HEK293 (cell line): ENCODE results near the gene ABCA1.

Source experiments
- CTCF ChIA-PET: fragments of 350-600 bp; formaldehyde crosslinking; extraction: SDS; loops from one replicate; lab custom pipeline; 2021; ENCODE audit warnings: antibody characterized with exemption; lab: Yijun Ruan, JAX
- POLR2A ChIA-PET: fragments of 300-600 bp; formaldehyde crosslinking; extraction: SDS; loops from one replicate; lab custom pipeline; 2020; ENCODE audit warnings: antibody characterized with exemption, inconsistent platforms; lab: Yijun Ruan, JAX
- H3K27ac ChIP-seq: fragments of 200-500 bp; sonication (Bioruptor generic); 2 replicates; pipeline ENCODE4 v1.5.1; 2014; ENCODE audit warnings: low read depth, low read length, control low read depth, inconsistent platforms; ENCODE audit errors: extremely low read depth
- H3K36me3 ChIP-seq, 2 experiments: fragments of 200-500 bp in 1 of 2; sonication (Bioruptor generic) in 1 of 2; 1 replicate in 1 of 2; 2 replicates in 1 of 2; pipeline ENCODE4 v1.5.1; 2014 to 2017; ENCODE audit warnings: inconsistent platforms in 2 of 2, low read length in 2 of 2; ENCODE audit not compliant: control insufficient read depth in 2 of 2, insufficient read depth in 1 of 2
- H3K4me1 ChIP-seq: fragments of 200-500 bp; sonication (Bioruptor generic); 2 replicates; pipeline ENCODE4 v1.5.1; 2014; ENCODE audit warnings: mild to moderate bottlenecking, low read length, inconsistent platforms; ENCODE audit not compliant: control insufficient read depth, insufficient read depth
- H3K4me3 ChIP-seq: 2 replicates; pipeline ENCODE4 v1.5.1; 2011; ENCODE audit warnings: low read depth, mild to moderate bottlenecking, control low read depth, low read length, moderate library complexity
- H3K9me3 ChIP-seq: fragments of 200-500 bp; sonication (Bioruptor generic); 2 replicates; pipeline ENCODE4 v1.5.1; 2014; ENCODE audit warnings: low read depth, low read length, inconsistent platforms; ENCODE audit not compliant: control insufficient read depth, insufficient read depth
- HOXA7 ChIP-seq: sonication (generic); formaldehyde crosslinking; IDR thresholded peaks from 2 replicates; pipeline ENCODE4 v1.8.1; 2022; ENCODE audit warnings: missing genetic modification reagents, borderline replicate concordance
- KLF10 ChIP-seq: fragments of 450-650 bp; IDR thresholded peaks from 2 replicates; pipeline ENCODE4 v1.5.1; 2018; ENCODE audit warnings: missing biosample characterization, mild to moderate bottlenecking, missing genetic modification characterization
- KLF9 ChIP-seq: fragments of 450-650 bp; formaldehyde crosslinking; IDR thresholded peaks from 2 replicates; pipeline ENCODE4 v1.5.1; 2016; ENCODE audit warnings: missing biosample characterization, missing genetic modification characterization, low read depth
- SP2 ChIP-seq: fragments of 450-650 bp; formaldehyde crosslinking; IDR thresholded peaks from 2 replicates; pipeline ENCODE4 v1.5.1; 2016; ENCODE audit warnings: missing biosample characterization, missing genetic modification characterization
- SP7 ChIP-seq: fragments of 450-650 bp; formaldehyde crosslinking; IDR thresholded peaks from 2 replicates; pipeline ENCODE4 v1.5.1; 2016; ENCODE audit warnings: missing biosample characterization, missing genetic modification characterization
- ZEB2 ChIP-seq: fragments of 450-650 bp; formaldehyde crosslinking; IDR thresholded peaks from 2 replicates; pipeline ENCODE4 v1.5.1; 2016; ENCODE audit warnings: missing biosample characterization, missing genetic modification characterization
- ZNF132 ChIP-seq: fragments of 450-650 bp; formaldehyde crosslinking; IDR thresholded peaks from 2 replicates; pipeline ENCODE4 v1.5.1; 2017; ENCODE audit warnings: missing biosample characterization, missing genetic modification characterization, borderline replicate concordance
- ZNF140 ChIP-seq: fragments of 450-650 bp; formaldehyde crosslinking; IDR thresholded peaks from 2 replicates; pipeline ENCODE4 v1.5.1; 2016; ENCODE audit warnings: missing biosample characterization, missing genetic modification characterization
- ZNF2 ChIP-seq: fragments of 450-650 bp; formaldehyde crosslinking; IDR thresholded peaks from 2 replicates; pipeline ENCODE4 v1.5.1; 2016; ENCODE audit warnings: missing biosample characterization, missing genetic modification characterization
- ZNF202 ChIP-seq: fragments of 450-650 bp; formaldehyde crosslinking; IDR thresholded peaks from 2 replicates; pipeline ENCODE4 v1.5.1; 2016; ENCODE audit warnings: missing biosample characterization, missing genetic modification characterization, borderline replicate concordance
- ZNF214 ChIP-seq: fragments of 450-650 bp; formaldehyde crosslinking; IDR thresholded peaks from 2 replicates; pipeline ENCODE4 v1.5.1; 2017; ENCODE audit warnings: missing biosample characterization, mild to moderate bottlenecking, missing genetic modification characterization, borderline replicate concordance
- ZNF239 ChIP-seq: fragments of 450-650 bp; formaldehyde crosslinking; IDR thresholded peaks from 2 replicates; pipeline ENCODE4 v1.5.1; 2016; ENCODE audit warnings: missing biosample characterization, missing genetic modification characterization
- ZNF24 ChIP-seq: fragments of 450-650 bp; formaldehyde crosslinking; IDR thresholded peaks from 2 replicates; pipeline ENCODE4 v1.5.1; 2016; ENCODE audit warnings: missing biosample characterization, missing genetic modification characterization
- ZNF248 ChIP-seq: fragments of 450-650 bp; formaldehyde crosslinking; IDR thresholded peaks from 2 replicates; pipeline ENCODE4 v1.5.1; 2017; ENCODE audit warnings: missing biosample characterization, missing genetic modification characterization
- ZNF404 ChIP-seq: fragments of 450-650 bp; formaldehyde crosslinking; IDR thresholded peaks from 2 replicates; pipeline ENCODE4 v1.5.1; 2017; ENCODE audit warnings: missing biosample characterization, missing genetic modification characterization
- ZNF558 ChIP-seq: fragments of 450-650 bp; formaldehyde crosslinking; IDR thresholded peaks from 2 replicates; pipeline ENCODE4 v1.5.1; 2016; ENCODE audit warnings: missing biosample characterization, missing genetic modification characterization
- ZNF747 ChIP-seq: fragments of 450-650 bp; formaldehyde crosslinking; IDR thresholded peaks from 2 replicates; pipeline ENCODE4 v1.5.1; 2016; ENCODE audit warnings: missing biosample characterization, missing genetic modification characterization
- ZNF776 ChIP-seq: fragments of 450-650 bp; formaldehyde crosslinking; IDR thresholded peaks from 2 replicates; pipeline ENCODE4 v1.5.0; 2017; ENCODE audit warnings: missing biosample characterization, missing genetic modification characterization, borderline replicate concordance
- TF ChIP-seq, protein P1 (sequence below): fragments of 450-650 bp; formaldehyde crosslinking; IDR thresholded peaks from 2 replicates; pipeline ENCODE4 v1.5.1; 2016; ENCODE audit warnings: missing biosample characterization, missing genetic modification characterization, borderline replicate concordance
- TF ChIP-seq, protein P2 (sequence below): fragments of 450-650 bp; formaldehyde crosslinking; IDR thresholded peaks from 2 replicates; pipeline ENCODE4 v1.5.1; 2017; ENCODE audit warnings: missing biosample characterization, missing genetic modification characterization
- TF ChIP-seq, protein P3 (sequence below): fragments of 450-650 bp; formaldehyde crosslinking; IDR thresholded peaks from 2 replicates; pipeline ENCODE4 v1.5.1; 2017; ENCODE audit warnings: missing biosample characterization, mild to moderate bottlenecking, missing genetic modification characterization, moderate library complexity

The ABCA1 gene

DNA sequence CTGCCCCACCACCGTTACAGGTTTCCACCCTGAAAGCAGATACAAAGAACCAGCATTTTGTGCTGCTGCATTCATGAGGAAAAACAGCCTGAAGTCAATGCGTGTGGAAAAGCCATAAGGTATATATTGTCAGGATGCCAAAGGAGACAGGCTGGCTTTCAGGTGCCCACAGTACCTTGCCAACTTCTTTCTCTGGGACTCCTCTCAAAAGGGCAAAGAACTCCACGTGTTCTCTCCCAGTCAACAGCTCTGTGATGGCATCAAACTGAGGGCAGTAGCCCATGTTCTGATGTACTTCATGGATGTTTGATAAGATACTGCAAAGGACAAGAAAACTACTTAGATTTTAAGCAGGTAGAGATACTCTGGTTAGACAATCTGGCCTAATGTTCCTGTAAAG, 139.7 kb downstream of the ABCA1 start (continued):
- no peak for TF ChIP-seq KLF9 (tag by site-specific recombination)
- TF ChIP-seq, all 188 proteins: peak for 0

DNA sequence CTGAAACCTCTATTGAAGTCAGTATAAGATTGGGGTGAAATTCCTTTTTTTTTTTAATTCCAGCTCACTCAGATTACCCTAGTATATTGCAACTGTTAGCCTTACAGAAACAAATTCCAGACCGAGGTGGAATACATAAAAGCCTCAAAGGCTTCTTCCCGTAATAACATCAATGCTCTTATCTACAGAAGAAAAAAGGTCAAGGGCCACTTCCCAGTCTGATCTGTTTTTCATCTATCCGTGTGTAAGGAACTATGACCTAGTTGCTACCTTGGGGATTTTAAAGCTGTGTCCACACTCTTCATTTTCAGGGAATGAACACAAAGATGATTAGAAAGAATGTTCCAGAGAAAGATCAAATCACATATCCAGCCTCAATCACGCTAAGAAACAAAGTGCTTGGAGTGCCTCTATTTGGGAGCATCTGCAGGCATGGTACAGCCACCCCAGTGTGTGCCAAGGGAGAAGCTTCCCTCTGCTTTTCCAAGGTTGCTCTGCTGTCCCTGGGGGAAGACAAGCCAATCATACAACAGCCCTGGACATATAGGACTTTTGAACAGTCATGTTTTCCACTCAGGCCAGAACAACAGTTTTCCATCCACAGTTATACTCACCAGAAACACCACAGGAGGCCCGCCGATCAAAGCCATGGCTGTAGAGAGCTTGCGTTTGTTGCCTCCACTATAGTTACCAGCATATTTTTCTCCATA, 140.5 kb downstream of the ABCA1 start:
- Histone ChIP-seq H3K27ac (no peak overlapping the region), H3K4me1 (no peaks in the 10 kb centered on the region), H3K4me3 (no peak overlapping the region), H3K36me3 (no peaks in the 10 kb centered on the region)
- CTCF ChIA-PET, result interaction anchor here (1.8 kb wide), 1 partner anchor 10 kb away, joined by 6 read pairs; no protein-coding TSS in a partner anchor
- TF ChIP-seq, protein P1, sequence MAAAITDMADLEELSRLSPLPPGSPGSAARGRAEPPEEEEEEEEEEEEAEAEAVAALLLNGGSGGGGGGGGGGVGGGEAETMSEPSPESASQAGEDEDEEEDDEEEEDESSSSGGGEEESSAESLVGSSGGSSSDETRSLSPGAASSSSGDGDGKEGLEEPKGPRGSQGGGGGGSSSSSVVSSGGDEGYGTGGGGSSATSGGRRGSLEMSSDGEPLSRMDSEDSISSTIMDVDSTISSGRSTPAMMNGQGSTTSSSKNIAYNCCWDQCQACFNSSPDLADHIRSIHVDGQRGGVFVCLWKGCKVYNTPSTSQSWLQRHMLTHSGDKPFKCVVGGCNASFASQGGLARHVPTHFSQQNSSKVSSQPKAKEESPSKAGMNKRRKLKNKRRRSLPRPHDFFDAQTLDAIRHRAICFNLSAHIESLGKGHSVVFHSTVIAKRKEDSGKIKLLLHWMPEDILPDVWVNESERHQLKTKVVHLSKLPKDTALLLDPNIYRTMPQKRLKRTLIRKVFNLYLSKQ (tag by site-specific recombination), result no peak
- TF ChIP-seq, all 188 proteins: peak for 0
- H3K9me3 ChIP-seq, result no peaks in the 10 kb centered on the region
- POLR2A ChIA-PET, result no interaction called here

DNA sequence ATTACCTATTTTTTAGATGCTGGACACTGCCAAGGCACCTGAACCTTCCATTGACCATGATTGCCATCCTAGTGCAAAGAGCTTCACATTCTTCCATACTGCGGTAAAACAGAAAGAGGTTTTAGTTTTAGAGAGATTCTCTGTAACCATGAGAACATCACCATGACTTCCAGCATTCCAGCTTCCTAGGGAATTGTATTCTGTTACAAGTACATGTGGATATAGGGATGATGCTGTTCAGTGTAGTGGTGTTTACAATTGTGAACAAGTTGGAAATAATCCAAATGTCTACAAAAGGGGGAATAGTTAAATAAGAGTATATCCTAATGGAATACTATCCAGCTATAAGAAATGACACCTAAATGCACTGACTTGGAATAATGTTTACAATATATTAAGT, 141.7 kb downstream of the ABCA1 start:
- POLR2A ChIA-PET, result no interaction called here
- no peaks in the 10 kb centered on the region for H3K36me3 ChIP-seq

DNA sequence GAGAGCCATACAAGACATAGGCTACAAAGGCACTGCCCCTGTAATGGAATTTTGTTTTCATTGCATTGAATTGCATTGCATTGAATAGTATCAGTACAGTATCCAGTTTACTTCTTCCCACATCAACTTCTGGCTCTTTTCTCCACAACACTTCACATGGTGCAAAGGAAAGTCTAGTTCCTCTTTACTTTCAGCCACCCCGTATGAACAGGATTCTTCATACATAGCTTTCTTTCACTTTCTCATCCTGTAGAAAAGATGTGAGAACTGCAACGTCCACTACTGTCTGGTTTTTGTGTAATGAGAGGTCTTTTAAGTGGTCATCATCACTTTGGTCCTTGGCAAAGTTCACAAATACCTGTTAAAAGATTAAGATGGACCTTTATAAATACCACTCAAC, 143.9 kb downstream of the ABCA1 start:
- H3K27ac ChIP-seq, result no peak overlapping the region
- H3K4me1 ChIP-seq, result no peaks in the 10 kb centered on the region
- H3K36me3 ChIP-seq, result no peaks in the 10 kb centered on the region
- no peaks in the 10 kb centered on the region for H3K9me3 ChIP-seq
- ChIA-PET CTCF (interaction anchor here (1.4 kb wide), 1 partner anchor 631 kb away, joined by 4 read pairs; no protein-coding TSS in a partner anchor), POLR2A (no interaction called here)
- no peak overlapping the region for H3K4me3 ChIP-seq
- TF ChIP-seq ZNF202 (tag by site-specific recombination), result no peak
- no peak for TF ChIP-seq ZNF132 (tag by site-specific recombination)
- TF ChIP-seq KLF10 (tag by site-specific recombination), result no peak
- no peak for TF ChIP-seq ZNF214 (tag by site-specific recombination)
- no peak for TF ChIP-seq ZNF558
- no peak for TF ChIP-seq ZNF24 (tag by site-specific recombination)
- TF ChIP-seq ZNF140 (tag by site-specific recombination), result no peak
- no peak for TF ChIP-seq ZNF776

More for the DNA sequence above, 141.7 kb downstream of the ABCA1 start:
- no peak overlapping the region for H3K4me3 ChIP-seq
- CTCF ChIA-PET, result interaction anchor here (0.7 kb wide), 1 partner anchor 78 kb away, joined by 3 read pairs; no protein-coding TSS in a partner anchor
- H3K9me3 ChIP-seq, result no peaks in the 10 kb centered on the region
- TF ChIP-seq ZEB2 (no peak), ZNF747 (tag by site-specific recombination) (no peak), ZNF248 (tag by site-specific recombination) (no peak), SP2 (tag by site-specific recombination) (no peak), ZNF404 (tag by site-specific recombination) (no peak), ZNF2 (tag by site-specific recombination) (no peak), ZNF239 (tag by site-specific recombination) (no peak), SP7 (tag by site-specific recombination) (no peak), HOXA7 (no peak)
- TF ChIP-seq, protein P2, sequence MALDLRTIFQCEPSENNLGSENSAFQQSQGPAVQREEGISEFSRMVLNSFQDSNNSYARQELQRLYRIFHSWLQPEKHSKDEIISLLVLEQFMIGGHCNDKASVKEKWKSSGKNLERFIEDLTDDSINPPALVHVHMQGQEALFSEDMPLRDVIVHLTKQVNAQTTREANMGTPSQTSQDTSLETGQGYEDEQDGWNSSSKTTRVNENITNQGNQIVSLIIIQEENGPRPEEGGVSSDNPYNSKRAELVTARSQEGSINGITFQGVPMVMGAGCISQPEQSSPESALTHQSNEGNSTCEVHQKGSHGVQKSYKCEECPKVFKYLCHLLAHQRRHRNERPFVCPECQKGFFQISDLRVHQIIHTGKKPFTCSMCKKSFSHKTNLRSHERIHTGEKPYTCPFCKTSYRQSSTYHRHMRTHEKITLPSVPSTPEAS (tag by site-specific recombination), result no peak
- TF ChIP-seq, protein P1 (tag by site-specific recombination), result no peak
- TF ChIP-seq, protein P3, sequence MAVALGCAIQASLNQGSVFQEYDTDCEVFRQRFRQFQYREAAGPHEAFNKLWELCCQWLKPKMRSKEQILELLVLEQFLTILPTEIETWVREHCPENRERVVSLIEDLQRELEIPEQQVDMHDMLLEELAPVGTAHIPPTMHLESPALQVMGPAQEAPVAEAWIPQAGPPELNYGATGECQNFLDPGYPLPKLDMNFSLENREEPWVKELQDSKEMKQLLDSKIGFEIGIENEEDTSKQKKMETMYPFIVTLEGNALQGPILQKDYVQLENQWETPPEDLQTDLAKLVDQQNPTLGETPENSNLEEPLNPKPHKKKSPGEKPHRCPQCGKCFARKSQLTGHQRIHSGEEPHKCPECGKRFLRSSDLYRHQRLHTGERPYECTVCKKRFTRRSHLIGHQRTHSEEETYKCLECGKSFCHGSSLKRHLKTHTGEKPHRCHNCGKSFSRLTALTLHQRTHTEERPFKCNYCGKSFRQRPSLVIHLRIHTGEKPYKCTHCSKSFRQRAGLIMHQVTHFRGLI, result no peak
- no peak overlapping the region for H3K27ac ChIP-seq
- no peaks in the 10 kb centered on the region for H3K4me1 ChIP-seq
